ENCODE data around the gene FAM50B. TPM values are rescaled to one million over a fixed set of nuclear protein-coding genes. Genes with fewer than 3 reads are reported as not detected.
A peak's percentile ranks its signal among the peaks of the same experiment; 100 is the strongest.

Gene FAM50B
- total and polyA plus RNA-seq, 10 of the 15 experiments (the other 5 are each of a cell fraction or from before 2014, with no cell fraction given), result 0.58 to 10.2 (median 5.9) TPM

GRCh38 chr6:3801960-3802359 is 47.2 kb upstream of the FAM50B start (continued):
- TF ChIP-seq JUNB (IDR thresholded peaks at IDR 0.05) (peak; percentile 85), TCF7 (IDR thresholded peaks at IDR 0.05; ENCODE audit: borderline replicate concordance) (0 out of 2 replicates have a peak, but pooled peaks have one; percentile 54), CHD2 (IDR thresholded peaks at IDR 0.05; ENCODE audit: borderline replicate concordance, low read depth, low read length) (no peak), RUNX3 (IDR thresholded peaks at IDR 0.05; ENCODE audit: low read length) (peak; percentile 37; the same call in 1 of the 2 replicates), NFIC (IDR thresholded peaks at IDR 0.05; ENCODE audit: low read depth, low read length) (peak; percentile 33; the same call in 1 of the 2 replicates), MXI1 (IDR thresholded peaks at IDR 0.05; ENCODE audit: low read depth, low read length) (no peak), IKZF1 (conservative IDR thresholded peaks at IDR 0.05) (no peak), EGR1 (IDR thresholded peaks at IDR 0.05; ENCODE audit: borderline replicate concordance in 1 of 2, low read depth in 2 of 2, low read length in 2 of 2) (no peak), NR2C2 (IDR thresholded peaks at IDR 0.05; ENCODE audit: borderline replicate concordance, control insufficient read depth, insufficient read length, low read depth) (no peak), EED (IDR thresholded peaks at IDR 0.05; ENCODE audit: low read depth) (peak; percentile 46; the same call in 1 of the 2 replicates), ESRRA (IDR thresholded peaks at IDR 0.05; ENCODE audit: low read length) (no peak), TCF3 (IDR thresholded peaks at IDR 0.05; ENCODE audit: borderline replicate concordance, insufficient read depth, low read depth, low read length) (no peak), MTA2 (IDR thresholded peaks at IDR 0.05; ENCODE audit: low read depth) (no peak), MTA3 (IDR thresholded peaks at IDR 0.05; ENCODE audit: borderline replicate concordance, low read length) (no peak), ZBED1 (IDR thresholded peaks at IDR 0.05; ENCODE audit: borderline replicate concordance) (no peak), PAX5 (IDR thresholded peaks at IDR 0.05; ENCODE audit: borderline replicate concordance, low read depth, low read length) (0 out of 2 replicates have a peak, but pooled peaks have one; percentile 27), E4F1 (IDR thresholded peaks at IDR 0.05; ENCODE audit: borderline replicate concordance, partially characterized antibody) (no peak), SP1 (IDR thresholded peaks at IDR 0.05; ENCODE audit: low read depth, low read length) (no peak), FOS (IDR thresholded peaks at IDR 0.05; ENCODE audit: borderline replicate concordance, extremely low read depth, insufficient read length) (no peak), CBFB (IDR thresholded peaks at IDR 0.05; ENCODE audit: low read depth) (no peak), ZNF274 (IDR thresholded peaks at IDR 0.05; ENCODE audit: insufficient read depth, insufficient read length) (no peak), NR2F1 (conservative IDR thresholded peaks at IDR 0.05) (no peak), NFXL1 (IDR thresholded peaks at IDR 0.05; ENCODE audit: borderline replicate concordance) (no peak), RAD21 (IDR thresholded peaks at IDR 0.05; ENCODE audit: insufficient read depth, low read depth, low read length) (no peak), YY1 (IDR thresholded peaks at IDR 0.05; ENCODE audit: low read depth, low read length) (no peak), HCFC1 (IDR thresholded peaks at IDR 0.05; ENCODE audit: low read length) (no peak), CREM (IDR thresholded peaks at IDR 0.05; ENCODE audit: low read depth) (peak; percentile 28; the same call in 1 of the 2 replicates)
- TF ChIP-seq, protein P1, sequence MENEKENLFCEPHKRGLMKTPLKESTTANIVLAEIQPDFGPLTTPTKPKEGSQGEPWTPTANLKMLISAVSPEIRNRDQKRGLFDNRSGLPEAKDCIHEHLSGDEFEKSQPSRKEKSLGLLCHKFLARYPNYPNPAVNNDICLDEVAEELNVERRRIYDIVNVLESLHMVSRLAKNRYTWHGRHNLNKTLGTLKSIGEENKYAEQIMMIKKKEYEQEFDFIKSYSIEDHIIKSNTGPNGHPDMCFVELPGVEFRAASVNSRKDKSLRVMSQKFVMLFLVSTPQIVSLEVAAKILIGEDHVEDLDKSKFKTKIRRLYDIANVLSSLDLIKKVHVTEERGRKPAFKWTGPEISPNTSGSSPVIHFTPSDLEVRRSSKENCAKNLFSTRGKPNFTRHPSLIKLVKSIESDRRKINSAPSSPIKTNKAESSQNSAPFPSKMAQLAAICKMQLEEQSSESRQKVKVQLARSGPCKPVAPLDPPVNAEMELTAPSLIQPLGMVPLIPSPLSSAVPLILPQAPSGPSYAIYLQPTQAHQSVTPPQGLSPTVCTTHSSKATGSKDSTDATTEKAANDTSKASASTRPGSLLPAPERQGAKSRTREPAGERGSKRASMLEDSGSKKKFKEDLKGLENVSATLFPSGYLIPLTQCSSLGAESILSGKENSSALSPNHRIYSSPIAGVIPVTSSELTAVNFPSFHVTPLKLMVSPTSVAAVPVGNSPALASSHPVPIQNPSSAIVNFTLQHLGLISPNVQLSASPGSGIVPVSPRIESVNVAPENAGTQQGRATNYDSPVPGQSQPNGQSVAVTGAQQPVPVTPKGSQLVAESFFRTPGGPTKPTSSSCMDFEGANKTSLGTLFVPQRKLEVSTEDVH (IDR thresholded peaks at IDR 0.05; ENCODE audit: low read depth, partially characterized antibody), result no peak
- TF ChIP-seq, protein P2, sequence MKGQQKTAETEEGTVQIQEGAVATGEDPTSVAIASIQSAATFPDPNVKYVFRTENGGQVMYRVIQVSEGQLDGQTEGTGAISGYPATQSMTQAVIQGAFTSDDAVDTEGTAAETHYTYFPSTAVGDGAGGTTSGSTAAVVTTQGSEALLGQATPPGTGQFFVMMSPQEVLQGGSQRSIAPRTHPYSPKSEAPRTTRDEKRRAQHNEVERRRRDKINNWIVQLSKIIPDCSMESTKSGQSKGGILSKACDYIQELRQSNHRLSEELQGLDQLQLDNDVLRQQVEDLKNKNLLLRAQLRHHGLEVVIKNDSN (IDR thresholded peaks at IDR 0.05; ENCODE audit: borderline replicate concordance, extremely low read length, insufficient read depth, low read depth, low read length), result no peak

All from GM12878 (cell line).